CD4-positive, alpha-beta T cell (primary cell): ENCODE data around the gene MYO1D. TPM values are rescaled to one million over a fixed set of nuclear protein-coding genes. Genes with fewer than 3 reads are reported as not detected.

ENCODE experiments used
- ATAC-seq: fragments of 200-7000 bp; cut with Tn5 transposase; one replicate; pipeline ENCODE4 v1.10.0; 2022; ENCODE audit warnings: mild to moderate bottlenecking; ENCODE audit not compliant: poor library complexity
- CTCF ChIA-PET: fragments of 350-600 bp; sonication (Branson Sonifier 250); formaldehyde crosslinking; loops from one replicate; lab custom pipeline; 2021; ENCODE audit warnings: antibody characterized with exemption, inconsistent platforms; lab: Charles Lee
- POLR2A ChIA-PET: fragments of 350-600 bp; sonication (Branson Sonifier 250); formaldehyde crosslinking; loops from one replicate; lab custom pipeline; 2021; ENCODE audit warnings: antibody characterized with exemption, inconsistent platforms; lab: Charles Lee
- DNase-seq, 14 experiments: peaks; one replicate each; pipeline ENCODE4 v3.0.0-alpha.2; 2013 to 2020; ENCODE audit warnings: mixed read lengths in 2 of 14
- H3K27ac ChIP-seq, 2 donors: one replicate each; pipeline versions ENCODE4 v1.5.1 to v1.7.0; 2013; ENCODE audit warnings: low read length in 2 of 2, low read depth in 1 of 2, mild to moderate bottlenecking in 1 of 2
- H3K27me3 ChIP-seq, 2 experiments: 1 replicate in 1 of 2; 2 replicates in 1 of 2; pipeline versions ENCODE4 v1.6.1 to v1.7.0; 2013; ENCODE audit warnings: low read length in 2 of 2, control low read depth in 1 of 2, mild to moderate bottlenecking in 1 of 2, moderate library complexity in 1 of 2; ENCODE audit not compliant: insufficient read depth in 2 of 2, control insufficient read depth in 1 of 2
- H3K36me3 ChIP-seq: one replicate; pipeline ENCODE4 v1.6.1; 2013; ENCODE audit warnings: low read length, control low read depth; ENCODE audit not compliant: insufficient read depth
- H3K4me1 ChIP-seq: one replicate; pipeline ENCODE4 v1.6.1; 2013; ENCODE audit warnings: low read length, control low read depth; ENCODE audit not compliant: insufficient read depth
- H3K4me3 ChIP-seq: one replicate; pipeline ENCODE4 v1.5.1; 2013; ENCODE audit warnings: mild to moderate bottlenecking, low read length, moderate library complexity
- H3K9me3 ChIP-seq, 2 experiments: 1 replicate in 1 of 2; 2 replicates in 1 of 2; pipeline versions ENCODE4 v1.6.1 to v1.7.0; 2013; ENCODE audit warnings: low read length in 2 of 2, mild to moderate bottlenecking in 2 of 2, control low read depth in 1 of 2, moderate library complexity in 1 of 2; ENCODE audit not compliant: control insufficient read depth in 1 of 2, insufficient read depth in 1 of 2
- H3K27ac Mint-ChIP-seq: one replicate; pipeline ENCODE4 v1.8.0; 2020; ENCODE audit warnings: mixed read lengths
- H3K27me3 Mint-ChIP-seq: one replicate; pipeline ENCODE4 v1.8.0; 2021; ENCODE audit warnings: mixed read lengths
- H3K36me3 Mint-ChIP-seq: one replicate; pipeline ENCODE4 v1.8.0; 2021; ENCODE audit warnings: low read depth, mixed read lengths
- H3K4me1 Mint-ChIP-seq: one replicate; pipeline ENCODE4 v1.8.0; 2021; ENCODE audit warnings: low read depth, mixed read lengths
- H3K4me3 Mint-ChIP-seq: one replicate; pipeline ENCODE4 v1.8.0; 2020; ENCODE audit warnings: mild to moderate bottlenecking, mixed read lengths
- H3K9me3 Mint-ChIP-seq: one replicate; pipeline ENCODE4 v1.8.0; 2020; ENCODE audit warnings: mixed read lengths
- intact Hi-C, 2 experiments: fragments of 100-400 bp; cut with DNase I in 1 of 2; cut with micrococcal nuclease in 1 of 2; formaldehyde crosslinking; loops; one replicate each; pipeline versions ENCODE4 v1.15.1 to v1.9.0; 2023 to 2025; cut with DNase I, micrococcal nuclease
- total RNA-seq, 174 experiments: library from RNA in 2 of 174; stranded (reverse) in 2 of 174; gene quantifications; one replicate each; pipeline ENCODE4 v1.2.3 and lab custom pipeline; 2021 to 2026
- TF ChIP-seq, protein P1 (sequence below): fragments of 200-600 bp; IDR thresholded peaks from one replicate; pipeline ENCODE4 v1.8.0; 2022; ENCODE audit warnings: antibody characterized with exemption, mild to moderate bottlenecking

Gene MYO1D
- total RNA-seq, 2 experiments from 2014 or later, result 5.8 to 6.4 TPM

GRCh38 chr17:32601866-32602265 is 275.1 kb downstream of the MYO1D start:
- POLR2A ChIA-PET, result interaction anchor here (1.2 kb wide), 1 partner anchor 81 kb away, joined by 3 read pairs; no protein-coding TSS in a partner anchor
- Histone ChIP-seq H3K36me3 (no peaks in the 10 kb centered on the region), H3K27ac (no peak overlapping the region), H3K4me1 (no peaks in the 10 kb centered on the region), H3K27me3 (no peaks in the 10 kb centered on the region), H3K9me3 (no peaks in the 10 kb centered on the region), H3K4me3 (no peak overlapping the region)
- H3K4me1 Mint-ChIP-seq, result no peaks in the 10 kb centered on the region
- ATAC-seq (no peak), DNase-seq (no peak)
- no peak overlapping the region for H3K4me3 Mint-ChIP-seq
- no peak overlapping the region for H3K27ac Mint-ChIP-seq
- TF ChIP-seq, protein P1, sequence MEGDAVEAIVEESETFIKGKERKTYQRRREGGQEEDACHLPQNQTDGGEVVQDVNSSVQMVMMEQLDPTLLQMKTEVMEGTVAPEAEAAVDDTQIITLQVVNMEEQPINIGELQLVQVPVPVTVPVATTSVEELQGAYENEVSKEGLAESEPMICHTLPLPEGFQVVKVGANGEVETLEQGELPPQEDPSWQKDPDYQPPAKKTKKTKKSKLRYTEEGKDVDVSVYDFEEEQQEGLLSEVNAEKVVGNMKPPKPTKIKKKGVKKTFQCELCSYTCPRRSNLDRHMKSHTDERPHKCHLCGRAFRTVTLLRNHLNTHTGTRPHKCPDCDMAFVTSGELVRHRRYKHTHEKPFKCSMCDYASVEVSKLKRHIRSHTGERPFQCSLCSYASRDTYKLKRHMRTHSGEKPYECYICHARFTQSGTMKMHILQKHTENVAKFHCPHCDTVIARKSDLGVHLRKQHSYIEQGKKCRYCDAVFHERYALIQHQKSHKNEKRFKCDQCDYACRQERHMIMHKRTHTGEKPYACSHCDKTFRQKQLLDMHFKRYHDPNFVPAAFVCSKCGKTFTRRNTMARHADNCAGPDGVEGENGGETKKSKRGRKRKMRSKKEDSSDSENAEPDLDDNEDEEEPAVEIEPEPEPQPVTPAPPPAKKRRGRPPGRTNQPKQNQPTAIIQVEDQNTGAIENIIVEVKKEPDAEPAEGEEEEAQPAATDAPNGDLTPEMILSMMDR, result no peak
- intact Hi-C loops, result no loop called here
- no peaks in the 10 kb centered on the region for H3K27me3 Mint-ChIP-seq
- H3K36me3 Mint-ChIP-seq, result no peaks in the 10 kb centered on the region
- H3K9me3 Mint-ChIP-seq, result no peaks in the 10 kb centered on the region
- CTCF ChIA-PET, result interaction anchor here (1.3 kb wide), 1 partner anchor 8 kb away, joined by 3 read pairs; no protein-coding TSS in a partner anchor

DNA sequence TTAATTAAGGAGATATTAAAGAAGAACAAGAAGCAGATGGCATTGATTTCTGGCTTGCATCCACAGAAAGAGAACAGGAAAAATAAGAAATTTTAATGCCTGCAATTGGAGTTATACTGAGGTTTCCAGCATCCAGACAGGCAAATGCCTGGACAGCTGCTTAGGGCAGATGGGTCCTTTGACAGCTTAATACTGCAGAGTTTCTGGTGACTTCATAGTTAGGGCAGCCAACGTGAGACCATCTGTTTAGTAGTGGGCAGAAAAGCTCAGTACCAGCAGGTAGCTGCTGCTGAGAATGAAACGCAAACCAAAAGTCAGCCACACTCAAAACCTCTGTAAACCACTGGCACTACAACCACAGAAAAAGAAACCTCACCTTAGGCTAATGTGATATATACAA is 280.3 kb downstream of the MYO1D start:
- H3K27me3 ChIP-seq, result no peaks in the 10 kb centered on the region
- Mint-ChIP-seq H3K27ac (no peak overlapping the region), H3K4me3 (no peak overlapping the region), H3K27me3 (no peaks in the 10 kb centered on the region), H3K9me3 (no peaks in the 10 kb centered on the region), H3K4me1 (no peaks in the 10 kb centered on the region), H3K36me3 (no peaks in the 10 kb centered on the region)
- TF ChIP-seq, protein P1, result no peak
- no peaks in the 10 kb centered on the region for H3K9me3 ChIP-seq
- POLR2A ChIA-PET, result no interaction called here
- H3K36me3 ChIP-seq, result no peaks in the 10 kb centered on the region
- ATAC-seq, result no peak
- intact Hi-C loops, result no loop called here
- DNase-seq, result no peak
- no peaks in the 10 kb centered on the region for H3K4me1 ChIP-seq
- H3K4me3 ChIP-seq, result no peak overlapping the region
- CTCF ChIA-PET, result no interaction called here
- H3K27ac ChIP-seq, result no peak overlapping the region

DNA sequence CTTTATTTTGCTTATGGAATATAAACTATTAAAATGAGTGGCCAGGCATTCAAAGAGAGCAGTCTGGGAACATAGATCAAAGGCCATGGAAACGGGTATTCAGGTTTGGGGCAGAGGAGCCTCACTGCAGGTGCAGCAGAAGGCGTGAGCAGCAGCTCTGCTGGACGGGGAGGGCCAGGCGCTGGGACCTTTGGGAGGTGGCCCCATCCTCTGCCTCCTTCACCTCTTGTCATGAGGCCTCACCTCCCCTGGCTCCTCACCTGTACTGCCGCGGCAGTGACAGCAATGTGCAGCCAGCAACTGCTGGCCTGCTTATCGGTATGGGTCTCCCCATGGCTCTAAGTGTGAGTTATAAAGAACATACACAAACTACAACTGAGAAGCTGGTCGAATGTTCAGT is 280.7 kb downstream of the MYO1D start:
- H3K9me3 ChIP-seq, result no peaks in the 10 kb centered on the region
- Mint-ChIP-seq H3K4me1 (no peaks in the 10 kb centered on the region), H3K36me3 (no peaks in the 10 kb centered on the region), H3K27me3 (no peaks in the 10 kb centered on the region), H3K9me3 (no peaks in the 10 kb centered on the region), H3K4me3 (no peak overlapping the region), H3K27ac (no peak overlapping the region)
- ChIA-PET POLR2A (no interaction called here), CTCF (no interaction called here)
- ATAC-seq (no peak), DNase-seq (no peak)
- H3K27me3 ChIP-seq, result no peaks in the 10 kb centered on the region
- intact Hi-C loops, result no loop called here
- H3K36me3 ChIP-seq, result no peaks in the 10 kb centered on the region
- no peak overlapping the region for H3K27ac ChIP-seq
- TF ChIP-seq, protein P1, result no peak
- no peak overlapping the region for H3K4me3 ChIP-seq
- H3K4me1 ChIP-seq, result no peaks in the 10 kb centered on the region
